OCI-LY7 (cell line): ENCODE results near the gene MIDN. TPM values are rescaled to one million over a fixed set of nuclear protein-coding genes. Genes with fewer than 3 reads are reported as not detected.

ENCODE experiments used
- BruUV-seq: library from RNA; stranded (reverse); fragments of 400-500 nt; replicated peaks from 2 replicates; lab custom pipeline; 2021; lab: Mats Ljungman, UMichigan
- CTCF ChIA-PET: fragments of 300-600 bp; sonication (Branson Sonifier 250); formaldehyde crosslinking; loops from one replicate; lab custom pipeline; 2022; ENCODE audit warnings: antibody characterized with exemption; ENCODE audit not compliant: unreplicated experiment; lab: Charles Lee
- POLR2A ChIA-PET: fragments of 300-600 bp; sonication (Branson Sonifier 250); formaldehyde crosslinking; loops from one replicate; lab custom pipeline; 2022; ENCODE audit warnings: antibody characterized with exemption; lab: Charles Lee
- DNase-seq: peaks from one replicate; pipeline ENCODE4 v3.0.0-alpha.2; 2015; ENCODE audit warnings: low spot score
- H2AFZ ChIP-seq: fragments of 200-600 bp; sonication (generic), shearing (Covaris generic); 2 replicates; pipeline ENCODE4 v1.6.1; 2014; ENCODE audit warnings: mild to moderate bottlenecking, antibody characterized with exemption, low read length, moderate library complexity
- H3K27ac ChIP-seq: fragments of 200-600 bp; sonication (generic); 2 replicates; pipeline ENCODE4 v1.5.1; 2014; ENCODE audit warnings: mixed run types, low read depth, mild to moderate bottlenecking, moderate library complexity, low read length, inconsistent platforms; ENCODE audit not compliant: poor library complexity, severe bottlenecking
- H3K36me3 ChIP-seq: fragments of 200-600 bp; sonication (generic); 2 replicates; pipeline ENCODE4 v1.6.1; 2014; ENCODE audit warnings: mild to moderate bottlenecking, antibody characterized with exemption, low read length, moderate library complexity, mixed read lengths; ENCODE audit not compliant: insufficient read depth
- H3K4me1 ChIP-seq: fragments of 200-600 bp; sonication (generic); 2 replicates; pipeline ENCODE4 v1.5.1; 2014; ENCODE audit warnings: mild to moderate bottlenecking, low read length; ENCODE audit not compliant: insufficient read depth, poor library complexity, severe bottlenecking
- H3K4me2 ChIP-seq: fragments of 200-600 bp; sonication (generic); 2 replicates; pipeline ENCODE4 v1.6.1; 2014; ENCODE audit warnings: mild to moderate bottlenecking, low read length
- H3K4me3 ChIP-seq: fragments of 200-600 bp; sonication (generic); 2 replicates; pipeline ENCODE4 v1.5.1; 2014; ENCODE audit warnings: mild to moderate bottlenecking, low read depth, low read length; ENCODE audit not compliant: poor library complexity, severe bottlenecking
- H3K79me2 ChIP-seq: fragments of 200-600 bp; sonication (generic); 2 replicates; pipeline ENCODE4 v1.6.1; 2016; ENCODE audit warnings: low read depth, mild to moderate bottlenecking, low read length, moderate library complexity, mixed read lengths; ENCODE audit not compliant: insufficient read depth
- H3K9me2 ChIP-seq: fragments of 200-600 bp; sonication (generic); 2 replicates; pipeline ENCODE4 v1.6.1; 2016; ENCODE audit warnings: mild to moderate bottlenecking, low read length, mixed read lengths; ENCODE audit not compliant: insufficient read depth
- H3K9me3 ChIP-seq: fragments of 200-600 bp; sonication (generic); 2 replicates; pipeline ENCODE4 v1.6.1; 2014; ENCODE audit warnings: mild to moderate bottlenecking, mixed run types, low read length, mixed read lengths
- H4K20me1 ChIP-seq: fragments of 200-600 bp; sonication (generic); 2 replicates; pipeline ENCODE4 v1.6.1; 2014; ENCODE audit warnings: mild to moderate bottlenecking, antibody characterized with exemption, low read length, moderate library complexity, mixed read lengths; ENCODE audit not compliant: insufficient read depth
- CTCF ChIP-seq: fragments of 200-600 bp; sonication (generic); conservative IDR thresholded peaks from 2 replicates; pipeline ENCODE4 v1.5.1; 2014; ENCODE audit warnings: mild to moderate bottlenecking, antibody characterized with exemption, low read length, moderate library complexity, mixed read lengths
- EZH2phosphoT487 ChIP-seq: fragments of 200-600 bp; sonication (generic); IDR thresholded peaks from 2 replicates; pipeline ENCODE4 v1.6.1; 2018; ENCODE audit warnings: low read depth, borderline replicate concordance, mild to moderate bottlenecking, mixed run types, antibody characterized with exemption, low read length, moderate library complexity, mixed read lengths
- intact Hi-C: fragments of 100-400 bp; cut with micrococcal nuclease; formaldehyde crosslinking; loops from one replicate; pipeline ENCODE4 v1.10.0; 2022; ENCODE audit not compliant: unreplicated experiment
- total RNA-seq, 2 experiments: library from RNA; depleted of rRNA in 1 of 2; stranded (reverse); fragments of >200 nt in 1 of 2; shearing (Covaris generic) in 1 of 2; gene quantifications; 2 replicates each; pipeline ENCODE4 v1.2.3, GENCODE V29; 2014 to 2022

The MIDN gene
- total RNA-seq, 2 experiments from 2014 or later: 20.3 to 70.9 TPM

- peaks cover 37% of the 10 kb centered on the region for H3K79me2 ChIP-seq
- intact Hi-C loops: loop anchor here (1.0 to 10.0 kb wide), 3 partner anchors 17 to 381 kb away; partner anchors contain the start of genes CNN2, RNU6-2 and TMEM259
- TF ChIP-seq EZH2phosphoT487 (no peak), CTCF (no peak)
- peaks cover 23% of the 10 kb centered on the region for H3K36me3 ChIP-seq
- ChIA-PET CTCF (interaction anchor here (0.6 to 1.7 kb wide), 2 partner anchors 15 to 22 kb away, joined by 3 to 24 read pairs; no protein-coding TSS in a partner anchor), POLR2A (interaction anchor here (1.0 to 1.4 kb wide), 2 partner anchors 9 to 22 kb away, joined by 3 to 4 read pairs; partner anchors contain the start of gene FAM174C)
- peaks cover 76% of the 10 kb centered on the region for H3K4me1 ChIP-seq
- DNase-seq: peak; percentile 93
- H3K4me2 ChIP-seq: peak overlapping the region; percentile 97
- H2AFZ ChIP-seq: peak overlapping the region; percentile 32; the same call in 1 of the 2 replicates
- no peaks in the 10 kb centered on the region for H3K9me3 ChIP-seq
- BruUV-seq: no TSS peak
- H3K4me3 ChIP-seq: peak overlapping the region; percentile 82
- H3K9me2 ChIP-seq: no peaks in the 10 kb centered on the region
- peak overlapping the region; percentile 93 for H3K27ac ChIP-seq
- H4K20me1 ChIP-seq: peaks cover 3% of the 10 kb centered on the region; the same call in 1 of the 2 replicates
Measured at GRCh38 chr19:1266129-1266915, 17.9 kb downstream of the MIDN start.

GRCh38 chr19:1266916-1267476 lies 18.6 kb downstream of the MIDN start:
- POLR2A ChIA-PET: interaction anchor here (1.0 to 1.4 kb wide), 2 partner anchors 8 to 23 kb away, joined by 3 to 4 read pairs; partner anchors contain the start of gene FAM174C
- Histone ChIP-seq H3K79me2 (peaks cover 39% of the 10 kb centered on the region), H3K4me1 (peaks cover 83% of the 10 kb centered on the region), H3K9me3 (no peaks in the 10 kb centered on the region), H3K9me2 (no peaks in the 10 kb centered on the region), H3K4me3 (peak overlapping the region; percentile 82), H3K36me3 (peaks cover 30% of the 10 kb centered on the region), H4K20me1 (peaks cover 3% of the 10 kb centered on the region; the same call in 1 of the 2 replicates), H3K4me2 (peak overlapping the region; percentile 97), H3K27ac (peak overlapping the region; percentile 93), H2AFZ (peak overlapping the region; percentile 32; the same call in 1 of the 2 replicates)
- CTCF ChIA-PET: interaction anchor here (0.6 to 1.7 kb wide), 2 partner anchors 15 to 23 kb away, joined by 3 to 24 read pairs; no protein-coding TSS in a partner anchor
- DNase-seq: peak; percentile 71
- no peak for TF ChIP-seq EZH2phosphoT487
- peak; percentile 93 for TF ChIP-seq CTCF
- intact Hi-C loops: loop anchor here (1.0 to 10.0 kb wide), 4 partner anchors 18 to 380 kb away; partner anchors contain the start of genes CNN2, RNU6-2 and TMEM259
- no TSS peak for BruUV-seq
